NCI-H2107 treated with DMSO at 0.1 percent for 48 hours (cell line): Measurements from ENCODE around the gene MZT2B.
"Not testable (repeated sequence)": the region's sequence is repeated elsewhere in the genome, so short reads cannot be mapped to it uniquely, and the experiment has no call there.

Experiments
- DNase-seq: peaks from one replicate; lab custom pipeline; 2025; ENCODE audit not compliant: unreplicated experiment; lab: John Stamatoyannopoulos, UW

The MZT2B gene

GRCh38 chr2:130181880-130182682 lies at the start of gene MZT2B:
TSS of gene MZT2B (plus strand) at chr2:130182262. CDS start at chr2:130182283, 21 bp downstream.
- peak; percentile 71 for DNase-seq

GRCh38 chr2:130135692-130136541 lies 46.1 kb upstream of the MZT2B start:
- no peak for DNase-seq

GRCh38 chr2:130136546-130136945 lies 45.5 kb upstream of the MZT2B start:
- DNase-seq = not testable (repeated sequence)

- not testable (repeated sequence) for DNase-seq
Observed at GRCh38 chr2:130137118-130137517, 44.9 kb upstream of the MZT2B start.

- DNase-seq = not testable (repeated sequence)
Observed at GRCh38 chr2:130138326-130138725, 43.7 kb upstream of the MZT2B start.

DNA sequence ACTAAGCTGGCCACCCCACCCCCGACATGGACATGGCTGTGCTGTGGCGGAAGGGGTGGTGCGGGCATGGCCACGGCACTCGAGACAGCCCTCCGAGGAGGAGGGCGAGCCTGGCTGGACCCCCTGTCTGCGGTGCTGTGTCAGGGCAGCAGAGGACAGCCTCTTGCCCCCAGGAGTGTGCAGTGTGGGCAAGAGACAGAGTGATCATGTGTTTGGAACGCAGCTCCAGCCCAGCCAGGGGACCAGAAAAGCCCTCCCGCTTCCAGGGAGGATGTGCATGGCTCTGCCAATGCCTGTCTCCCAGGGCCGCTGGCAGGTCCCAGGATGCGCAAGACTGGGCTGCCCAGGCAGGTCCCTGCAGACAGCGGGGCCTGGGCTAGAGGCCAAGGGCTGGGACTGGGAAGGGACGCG lies 43.2 kb upstream of the MZT2B start:
- DNase-seq = not testable (repeated sequence)

GRCh38 chr2:130139331-130140280 lies 42.5 kb upstream of the MZT2B start:
- DNase-seq = not testable (repeated sequence)

GRCh38 chr2:130140516-130140915 lies 41.5 kb upstream of the MZT2B start:
- not testable (repeated sequence) for DNase-seq

GRCh38 chr2:130141002-130141401 lies 41.1 kb upstream of the MZT2B start:
- not testable (repeated sequence) for DNase-seq

DNA sequence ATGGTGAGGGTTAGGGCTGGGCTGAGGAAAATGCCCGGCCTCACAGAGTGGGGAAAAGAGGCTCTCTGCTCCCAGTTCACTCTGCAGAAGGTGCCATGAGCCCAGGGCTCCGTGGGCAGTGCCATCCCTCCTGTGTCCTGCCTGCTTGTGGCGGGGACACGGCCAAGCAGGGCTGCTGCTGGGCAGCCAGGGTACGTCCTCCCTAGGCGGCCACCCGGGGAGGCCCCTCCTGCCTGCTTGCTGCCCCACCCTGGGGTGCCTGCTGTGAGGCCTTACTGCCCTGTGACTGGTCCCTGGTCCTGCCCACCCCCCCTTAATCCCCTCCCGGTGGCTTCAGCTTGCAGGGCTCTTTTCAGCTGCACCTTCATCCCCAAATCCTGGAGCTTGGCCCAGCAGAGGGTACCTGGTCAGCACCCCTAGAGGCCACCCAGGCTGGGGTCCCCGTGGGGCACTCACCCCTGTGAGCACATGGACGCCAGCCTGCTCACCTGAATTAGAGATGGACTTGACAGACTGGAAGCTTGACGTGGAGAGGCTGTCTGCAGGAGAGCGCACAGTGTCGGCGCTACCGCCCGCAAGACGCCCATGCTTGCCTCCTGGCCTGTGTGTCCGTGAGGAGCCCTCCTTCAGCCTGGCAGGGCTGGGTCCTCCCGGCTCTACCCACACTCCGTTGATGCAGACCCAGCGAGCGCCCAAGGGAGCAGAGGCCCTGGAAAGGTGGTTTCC lies 40.3 kb upstream of the MZT2B start:
- not testable (repeated sequence) for DNase-seq

DNA sequence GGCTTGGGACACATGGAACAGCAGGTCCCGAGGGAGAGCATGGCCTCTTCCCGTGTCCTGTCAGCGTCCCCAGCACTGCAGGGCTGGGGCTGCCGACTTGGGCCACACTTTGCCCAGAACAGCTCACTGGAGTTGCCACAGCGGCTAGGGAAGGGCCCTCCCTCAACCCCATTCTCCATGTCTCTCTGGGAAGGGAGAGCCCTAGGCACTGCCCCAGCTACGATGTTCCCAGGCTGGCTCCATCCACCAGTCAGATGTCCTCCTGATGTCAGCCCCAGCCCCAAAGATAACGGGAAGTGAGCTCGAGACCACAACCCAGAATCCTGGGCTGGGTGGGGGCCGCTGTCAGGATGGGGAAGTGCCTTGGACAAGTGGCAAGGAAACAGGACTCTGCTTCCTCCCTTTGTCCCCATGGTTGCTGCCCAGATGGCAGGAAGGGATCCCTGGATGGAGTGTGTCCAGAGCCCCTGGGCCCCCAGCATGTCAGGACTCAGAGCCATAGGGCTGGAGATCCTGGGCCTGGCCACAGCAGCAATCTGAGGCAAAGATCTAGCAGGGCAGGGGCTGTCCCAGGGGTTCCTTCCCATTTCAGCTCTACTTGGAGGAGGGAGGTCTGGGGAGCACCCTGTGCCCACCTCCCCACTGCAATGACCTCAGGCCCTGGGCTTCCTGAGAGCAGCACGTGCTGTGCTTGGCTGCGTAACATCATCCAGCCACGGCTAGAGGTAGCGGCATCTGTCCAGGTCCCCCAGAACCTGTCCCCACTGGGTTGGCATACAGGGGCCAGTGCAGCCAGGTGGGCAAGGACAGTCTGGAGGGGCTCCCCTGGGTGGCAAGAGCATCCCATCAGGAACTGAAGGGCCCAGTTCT lies 39.4 kb upstream of the MZT2B start:
- not testable (repeated sequence) for DNase-seq

DNA sequence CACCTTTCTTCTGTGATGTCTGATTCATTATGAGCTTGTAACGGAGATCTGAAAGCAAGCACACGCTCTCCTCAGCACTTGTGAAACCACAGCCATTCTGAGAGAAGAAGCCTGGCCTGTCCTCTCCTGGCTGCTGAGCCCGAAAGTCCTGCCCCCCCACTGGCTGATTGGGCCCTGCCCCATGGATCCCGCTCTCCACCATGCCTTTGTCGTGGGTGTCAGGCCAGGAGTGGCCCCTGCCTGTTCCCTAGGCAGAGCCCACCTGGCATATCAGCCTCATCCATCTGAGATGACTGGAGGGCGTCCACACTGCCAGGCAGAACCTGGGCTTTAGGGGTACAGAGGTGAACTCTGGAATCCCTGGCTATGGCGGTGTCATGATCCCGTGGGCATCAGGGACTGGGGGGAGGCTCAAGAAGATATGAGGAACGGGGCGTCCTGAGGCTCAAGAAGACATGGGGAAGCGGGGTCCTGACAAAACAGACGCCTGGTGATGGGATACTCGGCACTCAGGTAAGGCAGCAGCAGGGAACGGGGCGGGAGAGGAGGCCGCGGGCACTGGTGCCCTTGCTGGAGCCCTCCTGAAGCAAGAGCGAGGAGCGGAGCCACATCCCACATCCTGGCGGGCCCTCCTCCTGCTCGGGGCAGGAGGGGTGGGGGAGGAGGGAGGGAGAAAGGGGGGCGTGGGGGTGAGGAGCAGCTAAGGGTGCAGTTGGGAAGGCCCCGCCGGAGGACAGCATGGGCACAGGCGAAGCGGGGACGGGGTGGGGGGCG lies 38.6 kb upstream of the MZT2B start:
- DNase-seq = not testable (repeated sequence)

GRCh38 chr2:130145006-130145414 lies 37.1 kb upstream of the MZT2B start, which contains the start of gene CCDC74B:
TSS of gene CCDC74B (minus strand) at chr2:130145112. CDS start at chr2:130144996, 116 bp downstream.
- peak; percentile 20 for DNase-seq

DNA sequence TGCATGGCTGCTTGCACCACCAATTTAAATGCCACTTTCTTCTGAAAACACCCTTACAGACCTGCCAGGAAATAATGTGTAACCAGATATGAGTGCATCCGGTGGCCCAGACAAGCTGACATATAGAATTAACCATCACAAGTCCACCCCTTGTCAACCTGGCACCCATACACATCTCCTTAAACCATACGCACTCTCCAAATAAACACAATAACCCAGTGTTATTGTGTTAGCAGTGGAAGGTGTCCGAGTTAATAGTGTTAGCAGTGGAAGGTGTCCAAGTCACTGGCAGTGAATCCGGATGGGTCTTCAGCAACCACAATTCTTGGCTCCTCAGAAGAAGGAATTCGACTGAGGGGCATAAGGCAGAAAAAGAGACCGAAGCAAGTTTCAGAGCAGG lies 33.5 kb upstream of the MZT2B start:
- not testable (repeated sequence) for DNase-seq

DNA sequence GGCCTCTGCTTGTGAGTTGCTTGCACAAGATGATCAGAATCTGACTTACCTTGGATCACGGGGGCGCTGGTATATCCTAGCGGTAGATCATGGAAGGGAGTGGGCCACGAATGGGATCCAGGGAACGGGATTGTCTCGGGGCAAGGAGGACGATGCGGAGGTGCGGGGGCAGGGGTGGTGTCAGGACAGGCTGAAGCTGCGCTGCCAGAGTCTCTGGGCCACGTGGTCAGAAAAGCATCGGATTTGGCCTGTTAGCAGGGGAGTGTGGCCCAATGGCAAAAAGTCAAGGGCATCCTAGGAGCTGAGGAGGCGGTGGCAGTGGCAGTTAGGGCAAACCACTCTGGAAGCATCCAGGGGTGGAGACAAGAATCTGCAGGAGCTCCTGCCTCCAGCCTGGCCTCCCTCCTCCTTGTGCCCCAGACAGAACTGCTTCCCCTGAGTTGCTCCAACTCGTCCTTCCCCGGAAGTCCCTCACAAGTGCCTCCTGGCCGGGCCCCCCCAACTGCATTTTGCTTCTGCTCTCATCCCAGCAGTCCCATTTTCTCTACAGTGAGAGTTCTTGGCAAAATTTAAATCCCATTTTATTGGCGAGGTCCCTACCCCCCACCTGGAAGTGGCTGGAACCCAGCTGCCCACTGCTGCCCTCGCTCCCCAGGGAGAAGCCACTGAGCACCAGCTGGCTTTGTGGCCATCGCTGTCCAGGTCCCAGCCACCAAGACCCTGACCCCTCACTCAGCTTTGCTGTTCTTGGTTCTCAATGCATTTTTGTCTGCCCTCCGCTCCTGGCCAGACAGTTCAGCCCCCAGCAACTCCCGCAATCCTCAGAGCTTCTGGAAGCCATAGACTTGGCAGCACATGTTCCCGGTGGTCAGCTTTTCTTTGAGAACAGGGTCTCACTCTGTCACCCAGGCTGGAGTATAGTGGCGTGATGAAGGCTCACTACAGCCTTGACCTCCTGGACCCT lies 31.6 kb upstream of the MZT2B start:
- no peak for DNase-seq

DNA sequence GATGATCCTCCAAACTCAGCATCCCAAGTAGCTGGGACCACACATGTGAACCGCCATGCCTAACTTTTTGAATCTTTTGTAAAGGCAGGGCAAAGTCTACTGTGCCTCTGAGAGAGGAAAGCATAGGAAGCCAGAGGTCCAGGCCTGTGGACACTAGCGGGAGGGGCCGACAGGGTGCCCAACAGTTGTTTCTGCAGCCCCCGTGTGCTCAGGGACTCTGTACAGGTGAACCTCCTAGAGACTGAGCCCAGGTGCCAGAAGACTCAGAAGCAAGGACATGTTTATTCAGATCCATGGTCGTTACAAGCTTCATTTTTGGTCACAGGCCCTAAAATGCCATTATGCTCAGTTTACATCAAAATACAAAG lies 30.9 kb upstream of the MZT2B start:
- not testable (repeated sequence) for DNase-seq
